Measurements from ENCODE around the gene CCL17. TPM values are rescaled to one million over a fixed set of nuclear protein-coding genes. Genes with fewer than 3 reads are reported as not detected.
A peak's percentile ranks its signal among the peaks of the same experiment; 100 is the strongest.

The CCL17 gene
- not detected for polyA plus RNA-seq

GRCh38 chr16:57403965-57404817 is at the start of gene CCL17:
CCL17 (plus strand) TSS chr16:57404767; CDS start chr16:57413933, 9,166 bp downstream.
- Mint-ChIP-seq H3K27me3 (ENCODE audit: low read depth in 3 of 3) (peaks cover 1 to 7% (median 1%) of the 10 kb centered on the region in 3 donors), H3K4me1 (no peaks in the 10 kb centered on the region), H3K9me3 (peaks cover 0 to under 1% (median 0%) of the 10 kb centered on the region in 6 donors), H3K27ac (peak within 1 kb of the TSS in 1 of 6 donors; percentile 13), H3K36me3 (peaks cover 0 to 1% (median 0%) of the 10 kb centered on the region in 3 donors), H3K4me3 (no peak within 1 kb of the TSS)
- no peak for DNase-seq

GRCh38 chr16:57355898-57356414 is 48.6 kb upstream of the CCL17 start:
- no peak for DNase-seq
- no peaks in the 10 kb centered on the region for H3K36me3 Mint-ChIP-seq
- H3K4me3 Mint-ChIP-seq = no peak overlapping the region
- no peaks in the 10 kb centered on the region for H3K9me3 Mint-ChIP-seq
- H3K27me3 Mint-ChIP-seq (ENCODE audit: low read depth in 3 of 3) = peaks cover 3 to 5% (median 3%) of the 10 kb centered on the region in 3 donors
- no peak overlapping the region for H3K27ac Mint-ChIP-seq
- no peaks in the 10 kb centered on the region for H3K4me1 Mint-ChIP-seq

- H3K4me3 Mint-ChIP-seq = no peak overlapping the region
These were observed 48.0 kb upstream of the CCL17 start for GRCh38 chr16:57356547-57356946.

GRCh38 chr16:57357330-57358085 is 47.1 kb upstream of the CCL17 start:
- Mint-ChIP-seq H3K27me3 (ENCODE audit: low read depth in 3 of 3) (peaks cover 2 to 3% (median 3%) of the 10 kb centered on the region in 3 donors), H3K9me3 (no peaks in the 10 kb centered on the region), H3K27ac (no peak overlapping the region), H3K36me3 (no peaks in the 10 kb centered on the region), H3K4me1 (no peaks in the 10 kb centered on the region), H3K4me3 (no peak overlapping the region)
- DNase-seq = no peak

More at GRCh38 chr16:57356547-57356946, 48.0 kb upstream of the CCL17 start:
- Mint-ChIP-seq H3K4me1 (no peaks in the 10 kb centered on the region), H3K36me3 (no peaks in the 10 kb centered on the region), H3K27me3 (ENCODE audit: low read depth in 3 of 3) (peaks cover 3 to 5% (median 3%) of the 10 kb centered on the region in 3 donors), H3K27ac (no peak overlapping the region), H3K9me3 (no peaks in the 10 kb centered on the region)
- no peak for DNase-seq

- H3K4me3 Mint-ChIP-seq = no peak overlapping the region
- H3K4me1 Mint-ChIP-seq = no peaks in the 10 kb centered on the region
- DNase-seq = no peak
- peaks cover 2 to 3% (median 3%) of the 10 kb centered on the region in 3 donors for H3K27me3 Mint-ChIP-seq (ENCODE audit: low read depth in 3 of 3)
- no peak overlapping the region for H3K27ac Mint-ChIP-seq
- H3K36me3 Mint-ChIP-seq = no peaks in the 10 kb centered on the region
- H3K9me3 Mint-ChIP-seq = no peaks in the 10 kb centered on the region
These were observed 46.5 kb upstream of the CCL17 start for GRCh38 chr16:57358086-57358420.

GRCh38 chr16:57358527-57359095 is 46.0 kb upstream of the CCL17 start, which contains the start of gene CCL22:
CCL22 (plus strand) TSS chr16:57358783; CDS start chr16:57358817, 34 bp downstream.
- H3K9me3 Mint-ChIP-seq = no peaks in the 10 kb centered on the region
- peaks cover 2 to 4% (median 3%) of the 10 kb centered on the region in 3 donors for H3K27me3 Mint-ChIP-seq (ENCODE audit: low read depth in 3 of 3)
- H3K36me3 Mint-ChIP-seq = no peaks in the 10 kb centered on the region
- H3K4me3 Mint-ChIP-seq = no peak within 1 kb of the TSS
- H3K27ac Mint-ChIP-seq = no peak within 1 kb of the TSS
- DNase-seq = no peak
- H3K4me1 Mint-ChIP-seq = no peaks in the 10 kb centered on the region

- Mint-ChIP-seq H3K27me3 (ENCODE audit: low read depth in 3 of 3) (peaks cover 0 to 5% (median 3%) of the 10 kb centered on the region in 3 donors), H3K4me1 (no peaks in the 10 kb centered on the region), H3K4me3 (no peak overlapping the region), H3K36me3 (no peaks in the 10 kb centered on the region), H3K9me3 (no peaks in the 10 kb centered on the region), H3K27ac (no peak overlapping the region)
- no peak for DNase-seq
These were observed 44.1 kb upstream of the CCL17 start for GRCh38 chr16:57360321-57360935.

GRCh38 chr16:57361404-57361803 is 43.2 kb upstream of the CCL17 start:
- Mint-ChIP-seq H3K4me1 (no peaks in the 10 kb centered on the region), H3K4me3 (no peak overlapping the region), H3K9me3 (no peaks in the 10 kb centered on the region)

GRCh38 chr16:57364143-57364542 is 40.4 kb upstream of the CCL17 start:
- Mint-ChIP-seq H3K27ac (no peak overlapping the region), H3K27me3 (ENCODE audit: low read depth in 3 of 3) (peaks cover 1 to 4% (median 3%) of the 10 kb centered on the region in 3 donors), H3K9me3 (no peaks in the 10 kb centered on the region), H3K4me3 (no peak overlapping the region), H3K4me1 (no peaks in the 10 kb centered on the region), H3K36me3 (no peaks in the 10 kb centered on the region)
- DNase-seq = no peak

More at GRCh38 chr16:57361404-57361803, 43.2 kb upstream of the CCL17 start:
- Mint-ChIP-seq H3K27ac (peak overlapping the region in 1 of 6 donors; percentile 45), H3K36me3 (no peaks in the 10 kb centered on the region), H3K27me3 (ENCODE audit: low read depth in 3 of 3) (peaks cover 0 to 3% (median 1%) of the 10 kb centered on the region in 3 donors)
- DNase-seq = no peak

GRCh38 chr16:57366544-57367040 is 38.0 kb upstream of the CCL17 start:
- no peak for DNase-seq
- peaks cover 1 to 4% (median 3%) of the 10 kb centered on the region in 3 donors for H3K27me3 Mint-ChIP-seq (ENCODE audit: low read depth in 3 of 3)
- no peak overlapping the region for H3K4me3 Mint-ChIP-seq
- no peaks in the 10 kb centered on the region for H3K4me1 Mint-ChIP-seq
- no peaks in the 10 kb centered on the region for H3K9me3 Mint-ChIP-seq
- no peaks in the 10 kb centered on the region for H3K36me3 Mint-ChIP-seq
- H3K27ac Mint-ChIP-seq = no peak overlapping the region

GRCh38 chr16:57367116-57367752 is 37.3 kb upstream of the CCL17 start:
- H3K27ac Mint-ChIP-seq = no peak overlapping the region
- H3K9me3 Mint-ChIP-seq = no peaks in the 10 kb centered on the region
- H3K36me3 Mint-ChIP-seq = no peaks in the 10 kb centered on the region

GRCh38 chr16:57371494-57372371 is 32.8 kb upstream of the CCL17 start:
- no peaks in the 10 kb centered on the region for H3K36me3 Mint-ChIP-seq
- no peak overlapping the region for H3K27ac Mint-ChIP-seq
- no peaks in the 10 kb centered on the region for H3K4me1 Mint-ChIP-seq
- H3K27me3 Mint-ChIP-seq (ENCODE audit: low read depth in 3 of 3) = peaks cover 2 to 4% (median 4%) of the 10 kb centered on the region in 3 donors
- no peak overlapping the region for H3K4me3 Mint-ChIP-seq
- no peaks in the 10 kb centered on the region for H3K9me3 Mint-ChIP-seq
- DNase-seq = no peak

More at GRCh38 chr16:57367116-57367752, 37.3 kb upstream of the CCL17 start:
- peaks cover 1 to 4% (median 3%) of the 10 kb centered on the region in 3 donors for H3K27me3 Mint-ChIP-seq (ENCODE audit: low read depth in 3 of 3)
- no peak for DNase-seq
- H3K4me3 Mint-ChIP-seq = no peak overlapping the region
- no peaks in the 10 kb centered on the region for H3K4me1 Mint-ChIP-seq
